Measurements from ENCODE around the gene B3GALT2.

The B3GALT2 gene

GRCh38 chr1:193156822-193157142 is 29.6 kb downstream of the B3GALT2 start:
- TF ChIP-seq CTCF (IDR thresholded peaks at IDR 0.05): no peak
- Histone ChIP-seq H3K4me3 (ENCODE audit: low read depth in 1 of 2, low read length in 1 of 2) (no peak overlapping the region), H3K9me3 (no peaks in the 10 kb centered on the region), H3K36me3 (peaks cover 47% of the 10 kb centered on the region), H3K27ac (no peak overlapping the region), H3K4me1 (ENCODE audit: control insufficient read depth in 1 of 2, insufficient read depth in 1 of 2, low read depth in 1 of 2, low read length in 1 of 2) (no peaks in the 10 kb centered on the region), H3K27me3 (no peaks in the 10 kb centered on the region)

GRCh38 chr1:193156117-193156821 is 30.1 kb downstream of the B3GALT2 start:
- no peaks in the 10 kb centered on the region for H3K4me1 ChIP-seq (ENCODE audit: control insufficient read depth in 1 of 2, insufficient read depth in 1 of 2, low read depth in 1 of 2, low read length in 1 of 2)
- no peaks in the 10 kb centered on the region for H3K9me3 ChIP-seq
- no peak overlapping the region for H3K4me3 ChIP-seq (ENCODE audit: low read depth in 1 of 2, low read length in 1 of 2)
- H3K27me3 ChIP-seq: no peaks in the 10 kb centered on the region
- H3K36me3 ChIP-seq: peaks cover 53% of the 10 kb centered on the region
- TF ChIP-seq CTCF (IDR thresholded peaks at IDR 0.05): no peak
- H3K27ac ChIP-seq: no peak overlapping the region

- Histone ChIP-seq H3K27me3 (no peaks in the 10 kb centered on the region), H3K36me3 (peaks cover 76% of the 10 kb centered on the region)
These were observed 41.4 kb downstream of the B3GALT2 start for GRCh38 chr1:193144999-193145398.

GRCh38 chr1:193144361-193144938 is 42.0 kb downstream of the B3GALT2 start:
- Histone ChIP-seq H3K36me3 (peaks cover 76% of the 10 kb centered on the region), H3K9me3 (no peaks in the 10 kb centered on the region), H3K4me3 (ENCODE audit: low read depth in 1 of 2, low read length in 1 of 2) (no peak overlapping the region), H3K4me1 (ENCODE audit: control insufficient read depth in 1 of 2, insufficient read depth in 1 of 2, low read depth in 1 of 2, low read length in 1 of 2) (no peaks in the 10 kb centered on the region), H3K27me3 (no peaks in the 10 kb centered on the region), H3K27ac (no peak overlapping the region)
- TF ChIP-seq CTCF (IDR thresholded peaks at IDR 0.05): no peak

More at GRCh38 chr1:193144999-193145398, 41.4 kb downstream of the B3GALT2 start:
- Histone ChIP-seq H3K4me1 (ENCODE audit: control insufficient read depth in 1 of 2, insufficient read depth in 1 of 2, low read depth in 1 of 2, low read length in 1 of 2) (no peaks in the 10 kb centered on the region), H3K27ac (no peak overlapping the region), H3K9me3 (no peaks in the 10 kb centered on the region), H3K4me3 (ENCODE audit: low read depth in 1 of 2, low read length in 1 of 2) (no peak overlapping the region)
- no peak for TF ChIP-seq CTCF (IDR thresholded peaks at IDR 0.05)

GRCh38 chr1:193143285-193143684 is 43.1 kb downstream of the B3GALT2 start:
- Histone ChIP-seq H3K27ac (no peak overlapping the region), H3K36me3 (peaks cover 70% of the 10 kb centered on the region), H3K4me3 (ENCODE audit: low read depth in 1 of 2, low read length in 1 of 2) (no peak overlapping the region), H3K27me3 (no peaks in the 10 kb centered on the region), H3K4me1 (ENCODE audit: control insufficient read depth in 1 of 2, insufficient read depth in 1 of 2, low read depth in 1 of 2, low read length in 1 of 2) (no peaks in the 10 kb centered on the region), H3K9me3 (no peaks in the 10 kb centered on the region)
- TF ChIP-seq CTCF (IDR thresholded peaks at IDR 0.05): no peak
